ENCODE measurements around the gene TAGLN. TPM values are rescaled to one million over a fixed set of nuclear protein-coding genes. Genes with fewer than 3 reads are reported as not detected.

Gene TAGLN
- total RNA-seq, 1 donor = 4,185 TPM

GRCh38 chr11:117195258-117195657, 3.9 kb upstream of the TAGLN start:
- TF ChIP-seq, protein P1, sequence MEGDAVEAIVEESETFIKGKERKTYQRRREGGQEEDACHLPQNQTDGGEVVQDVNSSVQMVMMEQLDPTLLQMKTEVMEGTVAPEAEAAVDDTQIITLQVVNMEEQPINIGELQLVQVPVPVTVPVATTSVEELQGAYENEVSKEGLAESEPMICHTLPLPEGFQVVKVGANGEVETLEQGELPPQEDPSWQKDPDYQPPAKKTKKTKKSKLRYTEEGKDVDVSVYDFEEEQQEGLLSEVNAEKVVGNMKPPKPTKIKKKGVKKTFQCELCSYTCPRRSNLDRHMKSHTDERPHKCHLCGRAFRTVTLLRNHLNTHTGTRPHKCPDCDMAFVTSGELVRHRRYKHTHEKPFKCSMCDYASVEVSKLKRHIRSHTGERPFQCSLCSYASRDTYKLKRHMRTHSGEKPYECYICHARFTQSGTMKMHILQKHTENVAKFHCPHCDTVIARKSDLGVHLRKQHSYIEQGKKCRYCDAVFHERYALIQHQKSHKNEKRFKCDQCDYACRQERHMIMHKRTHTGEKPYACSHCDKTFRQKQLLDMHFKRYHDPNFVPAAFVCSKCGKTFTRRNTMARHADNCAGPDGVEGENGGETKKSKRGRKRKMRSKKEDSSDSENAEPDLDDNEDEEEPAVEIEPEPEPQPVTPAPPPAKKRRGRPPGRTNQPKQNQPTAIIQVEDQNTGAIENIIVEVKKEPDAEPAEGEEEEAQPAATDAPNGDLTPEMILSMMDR (IDR thresholded peaks at IDR 0.05; ENCODE audit: insufficient read depth, low read depth, low read length) = no peak
- DNase-seq (ENCODE audit: low read depth) = no peak
- no peak overlapping the region for H3K4me3 ChIP-seq (ENCODE audit: low read depth, low read length)

DNA sequence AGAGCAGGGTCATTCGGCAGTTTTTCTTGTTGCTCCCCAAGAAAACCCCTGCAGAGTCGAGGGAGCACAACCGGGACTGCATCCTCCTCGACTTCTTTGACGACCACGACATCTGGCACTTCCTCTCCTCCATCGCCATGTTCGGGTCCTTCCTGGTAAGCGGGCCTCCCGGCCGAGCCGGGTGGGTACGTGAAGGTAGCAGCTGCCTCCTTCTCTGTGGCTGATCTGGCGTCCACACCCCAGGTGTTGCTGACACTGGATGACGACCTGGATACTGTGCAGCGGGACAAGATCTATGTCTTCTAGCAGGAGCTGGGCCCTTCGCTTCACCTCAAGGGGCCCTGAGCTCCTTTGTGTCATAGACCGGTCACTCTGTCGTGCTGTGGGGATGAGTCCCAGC, 3.4 kb upstream of the TAGLN start:
- DNase-seq (ENCODE audit: low read depth) = no peak
- TF ChIP-seq, protein P1 (IDR thresholded peaks at IDR 0.05; ENCODE audit: insufficient read depth, low read depth, low read length) = no peak
- H3K4me3 ChIP-seq (ENCODE audit: low read depth, low read length) = no peak overlapping the region

- no peak for DNase-seq (ENCODE audit: low read depth)
- H3K4me3 ChIP-seq (ENCODE audit: low read depth, low read length) = no peak overlapping the region
- TF ChIP-seq, protein P1 (IDR thresholded peaks at IDR 0.05; ENCODE audit: insufficient read depth, low read depth, low read length) = no peak
Observed at GRCh38 chr11:117197006-117197405, 2.2 kb upstream of the TAGLN start.

- TF ChIP-seq, protein P1 (IDR thresholded peaks at IDR 0.05; ENCODE audit: insufficient read depth, low read depth, low read length) = peak; percentile 73
- H3K4me3 ChIP-seq (ENCODE audit: low read depth, low read length) = no peak overlapping the region
- no peak for DNase-seq (ENCODE audit: low read depth)
Observed at GRCh38 chr11:117197516-117198456, 1.4 kb upstream of the TAGLN start.

DNA sequence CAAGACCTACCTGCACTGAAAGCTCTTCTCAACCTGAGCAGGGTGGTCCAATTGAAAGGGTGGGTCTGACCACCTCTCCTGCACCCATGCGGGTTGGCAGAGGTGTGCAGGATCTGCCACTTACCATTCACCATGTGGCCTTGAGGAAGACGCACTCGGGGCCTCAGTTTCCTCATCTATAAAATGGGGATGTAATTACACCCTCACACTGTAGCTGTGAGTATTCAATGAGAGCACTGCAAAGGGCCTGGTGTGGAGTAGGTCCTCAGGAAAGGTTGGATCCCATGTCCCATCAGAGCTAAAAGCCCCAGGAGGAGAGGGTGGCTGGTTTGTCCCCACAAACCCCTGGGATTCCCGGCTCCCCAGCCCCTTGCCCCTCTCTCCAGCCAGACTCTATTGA, 557 bp upstream of the TAGLN start:
- no peak for DNase-seq (ENCODE audit: low read depth)
- TF ChIP-seq, protein P1 (IDR thresholded peaks at IDR 0.05; ENCODE audit: insufficient read depth, low read depth, low read length) = no peak
- peak overlapping the region; percentile 66 for H3K4me3 ChIP-seq (ENCODE audit: low read depth, low read length)

DNA sequence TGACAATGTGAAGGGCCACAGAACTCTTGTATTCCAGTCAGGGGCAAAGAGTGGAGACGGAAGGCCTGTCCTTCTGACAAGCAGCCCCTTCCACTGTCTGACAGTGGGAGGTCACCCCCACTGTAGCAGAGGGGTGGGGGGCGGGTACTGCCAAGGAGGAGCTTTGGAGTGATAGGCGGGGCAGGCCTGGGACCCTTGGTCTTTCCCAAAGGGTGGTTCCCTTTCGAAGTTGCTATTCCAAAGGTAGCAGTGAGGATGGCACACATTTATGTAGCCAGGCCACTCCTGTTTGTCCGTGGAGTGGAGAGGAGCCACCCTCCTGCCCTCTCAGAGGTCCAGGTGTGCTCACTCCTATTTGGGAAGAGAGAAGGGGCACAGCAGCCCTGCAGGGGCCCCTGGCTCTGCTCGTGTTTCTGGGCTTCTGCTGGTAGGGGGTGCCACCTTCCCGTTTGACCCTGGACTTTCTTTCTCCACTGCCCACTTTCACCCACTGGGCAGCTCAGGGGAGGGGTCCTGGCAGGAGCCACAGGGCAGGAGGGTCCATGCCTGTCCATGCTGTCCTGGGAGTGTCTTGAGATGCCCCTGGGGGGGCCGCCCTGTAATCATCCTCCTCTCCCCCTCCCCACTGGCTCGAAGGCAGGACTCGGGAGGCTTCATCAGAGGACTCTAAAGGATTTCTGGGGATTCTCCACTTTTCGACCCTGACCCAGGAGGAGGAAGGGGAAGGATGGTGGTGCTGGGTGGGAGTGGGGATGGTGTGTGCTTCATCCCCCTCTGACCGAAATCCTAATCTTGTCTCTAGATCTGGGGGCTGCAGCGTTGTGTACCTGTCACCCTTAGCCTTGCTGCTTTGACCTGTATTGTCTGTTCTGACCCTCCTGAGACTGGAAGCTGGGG, 994 bp downstream of the TAGLN start:
- DNase-seq (ENCODE audit: low read depth) = no peak
- TF ChIP-seq, protein P1 (IDR thresholded peaks at IDR 0.05; ENCODE audit: insufficient read depth, low read depth, low read length) = no peak
- H3K4me3 ChIP-seq (ENCODE audit: low read depth, low read length) = peak overlapping the region; percentile 66
